Measurements from ENCODE around the gene RPL22L1. TPM values are rescaled to one million over a fixed set of nuclear protein-coding genes. Genes with fewer than 3 reads are reported as not detected.
A peak's percentile ranks its signal among the peaks of the same experiment; 100 is the strongest.

The RPL22L1 gene
- total and polyA plus RNA-seq, 4 donors = 21.3 to 252 (median 114) TPM

- H3K9me3 ChIP-seq (ENCODE audit: control insufficient read depth in 4 of 4, insufficient read depth in 3 of 4, low read length in 3 of 4) = no peaks in the 10 kb centered on the region
- TF ChIP-seq CTCF (IDR thresholded peaks at IDR 0.05; ENCODE audit: control extremely low read depth, extremely low read depth) = no peak
- H3K27ac ChIP-seq (ENCODE audit: low read depth in 1 of 2, low read length in 1 of 2) = no peak overlapping the region
- H3K4me1 ChIP-seq (ENCODE audit: control insufficient read depth in 5 of 5, insufficient read depth in 5 of 5, low read length in 5 of 5) = peaks cover 0 to 8% (median 4%) of the 10 kb centered on the region in 5 donors
- H3K27me3 ChIP-seq (ENCODE audit: control insufficient read depth in 3 of 3, insufficient read depth in 3 of 3, low read length in 2 of 3) = no peaks in the 10 kb centered on the region
- ATAC-seq (ENCODE audit: insufficient read depth, low FRiP score) (no peak), DNase-seq (peak; percentile 37 to 57 (median 38))
- 45 to 62% methylated on average over 3 of the region's 3 CpGs for WGBS, 2 donors
- no peak overlapping the region for H3K9ac ChIP-seq (ENCODE audit: insufficient read depth in 1 of 2, low read length in 2 of 2)
- H3K4me3 ChIP-seq = no peak overlapping the region
- no peaks in the 10 kb centered on the region for H3K36me3 ChIP-seq (ENCODE audit: control insufficient read depth in 4 of 4, insufficient read depth in 4 of 4, low read length in 4 of 4)
Measured at GRCh38 chr3:170835336-170835735, 34.7 kb downstream of the RPL22L1 start.

DNA sequence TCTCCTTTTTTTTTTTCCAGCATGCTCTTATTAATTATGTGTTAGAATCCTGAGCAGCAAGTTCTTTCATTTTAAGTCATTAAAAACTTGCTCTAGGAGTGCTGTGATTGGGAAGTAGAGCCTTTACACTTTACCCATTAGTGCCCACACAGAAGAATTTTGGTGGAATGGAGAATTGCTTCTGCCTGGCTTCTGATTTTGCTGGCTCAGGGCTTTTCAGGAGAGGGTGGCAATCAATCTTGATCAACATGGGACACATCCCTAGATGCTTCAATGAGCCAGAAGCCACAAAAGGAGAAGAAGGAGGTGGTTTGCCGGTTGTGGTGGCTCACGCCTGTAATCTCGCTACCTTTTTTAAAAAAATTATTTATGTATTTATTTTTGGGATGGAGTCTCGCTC is 39.4 kb downstream of the RPL22L1 start:
- H3K4me1 ChIP-seq (ENCODE audit: control insufficient read depth in 5 of 5, insufficient read depth in 5 of 5, low read length in 5 of 5) = peaks cover 0 to 16% (median 4%) of the 10 kb centered on the region in 5 donors
- H3K4me3 ChIP-seq = no peak overlapping the region
- no peak overlapping the region for H3K9ac ChIP-seq (ENCODE audit: insufficient read depth in 1 of 2, low read length in 2 of 2)
- H3K27ac ChIP-seq (ENCODE audit: low read depth in 1 of 2, low read length in 1 of 2) = no peak overlapping the region
- TF ChIP-seq CTCF (IDR thresholded peaks at IDR 0.05; ENCODE audit: control extremely low read depth, extremely low read depth) = no peak
- H3K9me3 ChIP-seq (ENCODE audit: control insufficient read depth in 4 of 4, insufficient read depth in 3 of 4, low read length in 3 of 4) = no peaks in the 10 kb centered on the region
- DNase-seq (no peak), ATAC-seq (ENCODE audit: insufficient read depth, low FRiP score) (no peak)
- no peaks in the 10 kb centered on the region for H3K36me3 ChIP-seq (ENCODE audit: control insufficient read depth in 4 of 4, insufficient read depth in 4 of 4, low read length in 4 of 4)
- H3K27me3 ChIP-seq (ENCODE audit: control insufficient read depth in 3 of 3, insufficient read depth in 3 of 3, low read length in 2 of 3) = no peaks in the 10 kb centered on the region
- 75 to 95% methylated on average over 4 of the region's 4 CpGs for WGBS, 2 donors

GRCh38 chr3:170829546-170830272 is 40.3 kb downstream of the RPL22L1 start:
- TF ChIP-seq CTCF (IDR thresholded peaks at IDR 0.05; ENCODE audit: control extremely low read depth, extremely low read depth) = no peak
- Histone ChIP-seq H3K9ac (ENCODE audit: insufficient read depth in 1 of 2, low read length in 2 of 2) (no peak overlapping the region), H3K27me3 (ENCODE audit: control insufficient read depth in 3 of 3, insufficient read depth in 3 of 3, low read length in 2 of 3) (no peaks in the 10 kb centered on the region), H3K9me3 (ENCODE audit: control insufficient read depth in 4 of 4, insufficient read depth in 3 of 4, low read length in 3 of 4) (no peaks in the 10 kb centered on the region), H3K36me3 (ENCODE audit: control insufficient read depth in 4 of 4, insufficient read depth in 4 of 4, low read length in 4 of 4) (no peaks in the 10 kb centered on the region), H3K4me3 (no peak overlapping the region), H3K27ac (ENCODE audit: low read depth in 1 of 2, low read length in 1 of 2) (no peak overlapping the region), H3K4me1 (ENCODE audit: control insufficient read depth in 5 of 5, insufficient read depth in 5 of 5, low read length in 5 of 5) (peaks cover 0 to 16% (median 0%) of the 10 kb centered on the region in 5 donors)
- 48 to 55% methylated on average over 9 of the region's 9 CpGs for WGBS, 2 donors
- DNase-seq (peak in 2 of 3 donors; percentile 10 to 62), ATAC-seq (ENCODE audit: insufficient read depth, low FRiP score) (no peak)

Measured in lung (tissue), 12 donors.